GM18508 (cell line): ENCODE data around the gene TTLL8.

Experiments
- ATAC-seq: cut with Tn5 transposase; IDR thresholded peaks from one replicate; pipeline ENCODE4 v1.9.1; 2021; ENCODE audit warnings: moderate number of reproducible peaks; ENCODE audit not compliant: insufficient read depth, unreplicated experiment

The TTLL8 gene

DNA sequence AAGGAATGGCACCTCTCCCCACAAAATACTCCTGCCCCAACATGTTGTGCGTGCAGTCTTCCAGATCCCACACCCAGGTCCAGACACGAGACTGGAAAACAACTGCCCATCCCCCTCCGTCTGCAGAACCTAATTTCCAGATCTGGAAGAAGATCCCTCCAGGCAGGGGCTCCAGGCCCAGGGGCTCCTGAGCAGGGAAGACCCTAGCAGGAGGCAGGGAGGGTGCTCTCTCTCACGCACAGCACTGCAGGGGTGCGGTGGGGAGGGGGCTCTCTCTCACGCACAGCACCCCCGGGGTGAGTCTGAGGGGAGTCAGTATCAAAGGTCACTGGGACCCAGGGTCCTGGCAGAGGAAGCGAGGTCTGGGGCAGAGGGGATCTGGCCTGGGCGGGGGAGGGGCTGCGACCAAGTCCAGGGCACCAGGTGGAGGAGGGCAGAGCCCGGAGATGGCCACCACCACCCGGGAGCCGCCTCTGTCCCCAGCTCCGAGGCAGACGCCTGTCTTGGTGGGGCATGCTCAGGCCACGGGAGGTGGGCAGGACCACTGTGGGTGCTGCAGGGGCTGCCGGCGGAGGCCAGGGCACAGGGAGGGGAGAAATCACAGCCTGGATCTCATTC lies 25.5 kb upstream of the TTLL8 start:
- no peak for ATAC-seq

DNA sequence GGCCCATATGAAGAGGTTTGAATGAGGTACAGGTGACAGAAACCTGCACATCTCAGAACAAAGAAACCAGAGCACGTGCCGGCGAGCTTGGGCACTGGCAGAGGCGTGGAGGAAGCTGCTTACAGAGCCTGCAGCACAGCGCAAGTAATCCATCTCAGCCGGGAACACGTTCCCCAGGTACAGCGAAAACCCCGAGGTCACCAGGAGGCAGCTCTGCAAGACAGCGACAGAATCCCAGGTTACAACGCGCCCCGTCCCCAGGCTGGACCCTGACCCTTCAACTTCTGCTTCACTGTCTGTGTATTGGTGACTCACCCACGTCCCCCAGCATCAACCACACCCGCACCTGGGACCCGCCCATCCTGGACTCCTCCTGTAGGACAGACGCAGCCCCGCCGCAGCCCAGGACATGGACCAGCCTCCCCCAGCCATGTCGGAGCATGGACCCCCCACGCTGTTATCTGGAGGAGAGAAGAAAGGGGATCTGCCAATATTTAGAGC lies 24.9 kb upstream of the TTLL8 start:
- no peak for ATAC-seq

DNA sequence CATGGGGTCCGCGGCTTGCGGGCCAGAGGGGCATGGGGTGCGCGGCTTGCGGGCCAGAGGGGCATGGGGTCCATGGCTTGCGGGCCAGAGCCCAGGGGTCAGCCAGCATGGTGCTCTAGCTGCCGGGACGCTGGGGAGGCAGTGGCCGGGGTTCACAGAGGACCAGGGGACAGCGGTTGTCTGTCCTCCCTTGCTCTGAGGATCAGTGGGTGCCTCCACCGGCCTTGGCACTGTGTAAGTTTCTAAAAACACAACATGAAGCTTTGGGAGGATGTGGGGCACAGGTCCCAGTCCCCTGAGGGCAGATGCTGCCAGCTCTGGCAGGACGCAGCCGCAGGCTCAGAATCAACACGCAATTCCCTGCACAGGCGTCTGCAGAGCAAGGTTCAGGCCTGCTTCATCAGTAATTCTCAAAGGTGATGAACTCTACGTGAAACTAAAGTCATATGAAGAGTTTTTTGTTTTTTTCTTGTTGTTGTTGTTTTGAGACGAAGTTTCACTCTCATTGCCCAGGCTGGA lies 24.2 kb upstream of the TTLL8 start:
- no peak for ATAC-seq

DNA sequence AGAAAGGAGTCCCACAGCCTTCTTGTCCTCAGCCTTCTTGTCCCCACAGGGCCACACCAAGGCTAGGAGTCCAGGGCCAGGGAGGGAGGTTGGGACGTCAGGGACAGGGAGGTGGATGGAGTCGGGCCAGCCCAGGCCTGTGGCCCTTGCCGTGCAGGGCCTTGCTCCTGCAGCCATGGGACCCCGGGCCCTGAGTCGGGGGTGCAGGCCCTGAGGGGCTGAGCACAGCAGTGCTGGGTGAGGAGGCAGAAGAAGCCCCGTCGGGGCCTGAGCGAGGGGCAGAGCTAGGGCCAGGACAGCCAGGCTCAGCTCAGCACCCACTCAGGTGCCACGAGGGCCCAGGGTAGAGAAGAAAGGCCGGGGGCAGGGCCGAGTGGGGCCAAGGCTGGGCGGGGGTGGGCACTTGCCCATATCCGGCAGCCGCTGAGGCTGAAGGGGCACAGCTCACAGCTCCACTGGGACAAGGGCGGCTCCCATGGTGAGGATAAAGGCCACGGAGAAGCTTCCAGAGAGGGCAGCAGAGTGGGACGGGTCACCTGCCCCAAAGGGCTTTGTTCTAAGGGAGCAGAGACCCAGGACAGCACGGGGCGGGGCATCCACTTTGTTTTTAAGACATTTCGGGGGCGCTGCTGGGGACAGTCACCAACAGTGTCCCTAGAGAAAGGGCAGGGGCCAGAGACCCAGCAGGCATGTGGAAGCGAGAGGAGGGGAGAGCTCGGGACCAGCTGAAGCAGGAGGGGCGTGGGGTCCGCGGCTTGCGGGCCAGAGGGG lies 23.5 kb upstream of the TTLL8 start:
- no peak for ATAC-seq

DNA sequence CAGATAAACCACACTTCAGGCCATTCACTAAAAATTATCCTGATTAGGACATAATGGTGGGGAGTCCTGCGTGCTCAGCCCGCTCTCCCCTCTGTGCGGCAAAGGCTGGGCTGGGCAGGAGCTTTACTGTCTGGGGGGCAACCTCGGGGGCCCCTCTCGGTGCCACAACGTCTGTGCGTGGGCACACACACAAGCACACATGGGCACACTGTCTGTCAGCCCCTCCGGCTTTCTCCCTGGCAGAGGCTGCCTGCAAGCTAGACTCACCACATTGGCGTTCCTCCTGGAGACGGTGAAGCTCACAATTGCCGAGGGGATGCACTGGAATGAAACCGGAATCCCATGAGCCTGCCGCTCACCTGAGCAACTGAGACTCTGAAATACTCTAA lies 22.0 kb upstream of the TTLL8 start:
- ATAC-seq, result no peak

DNA sequence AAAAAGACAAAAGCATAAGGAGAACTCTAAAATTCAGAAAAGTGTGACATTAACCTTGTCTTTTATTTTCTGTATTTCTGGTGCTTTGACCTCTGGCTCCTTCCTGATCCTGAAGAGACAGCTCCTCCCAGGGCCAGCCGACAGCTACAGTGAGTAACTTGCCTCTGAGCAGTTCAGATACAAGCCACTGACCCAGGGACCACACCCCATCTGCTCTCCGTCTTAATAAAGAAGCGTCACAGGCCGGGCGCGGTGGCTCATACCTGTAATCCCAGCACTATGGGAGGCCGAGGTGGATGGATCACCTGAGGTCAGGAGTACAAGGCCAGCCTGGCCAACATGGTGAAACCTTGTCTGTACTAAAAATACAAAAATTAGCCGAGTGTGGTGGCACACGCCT lies 20.7 kb upstream of the TTLL8 start:
- no peak for ATAC-seq

DNA sequence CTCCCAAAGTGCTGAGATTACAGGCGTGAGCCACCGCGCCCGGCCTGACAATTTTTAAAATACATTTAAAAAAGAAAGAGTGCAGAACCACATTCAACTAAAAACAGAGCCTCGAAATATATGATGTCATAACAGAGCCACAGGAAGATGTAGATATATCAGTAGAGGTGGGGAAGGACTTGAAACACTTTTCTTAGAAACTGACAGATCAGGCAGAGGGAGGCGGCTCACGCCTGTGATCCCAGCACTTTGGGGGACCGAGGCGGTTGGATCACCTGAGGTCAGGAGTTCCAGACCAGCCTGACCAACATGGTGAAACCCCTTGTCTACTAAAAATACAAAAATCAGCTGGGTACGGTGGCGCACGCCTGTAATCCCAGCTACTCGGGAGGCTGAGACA lies 20.1 kb upstream of the TTLL8 start:
- no peak for ATAC-seq

DNA sequence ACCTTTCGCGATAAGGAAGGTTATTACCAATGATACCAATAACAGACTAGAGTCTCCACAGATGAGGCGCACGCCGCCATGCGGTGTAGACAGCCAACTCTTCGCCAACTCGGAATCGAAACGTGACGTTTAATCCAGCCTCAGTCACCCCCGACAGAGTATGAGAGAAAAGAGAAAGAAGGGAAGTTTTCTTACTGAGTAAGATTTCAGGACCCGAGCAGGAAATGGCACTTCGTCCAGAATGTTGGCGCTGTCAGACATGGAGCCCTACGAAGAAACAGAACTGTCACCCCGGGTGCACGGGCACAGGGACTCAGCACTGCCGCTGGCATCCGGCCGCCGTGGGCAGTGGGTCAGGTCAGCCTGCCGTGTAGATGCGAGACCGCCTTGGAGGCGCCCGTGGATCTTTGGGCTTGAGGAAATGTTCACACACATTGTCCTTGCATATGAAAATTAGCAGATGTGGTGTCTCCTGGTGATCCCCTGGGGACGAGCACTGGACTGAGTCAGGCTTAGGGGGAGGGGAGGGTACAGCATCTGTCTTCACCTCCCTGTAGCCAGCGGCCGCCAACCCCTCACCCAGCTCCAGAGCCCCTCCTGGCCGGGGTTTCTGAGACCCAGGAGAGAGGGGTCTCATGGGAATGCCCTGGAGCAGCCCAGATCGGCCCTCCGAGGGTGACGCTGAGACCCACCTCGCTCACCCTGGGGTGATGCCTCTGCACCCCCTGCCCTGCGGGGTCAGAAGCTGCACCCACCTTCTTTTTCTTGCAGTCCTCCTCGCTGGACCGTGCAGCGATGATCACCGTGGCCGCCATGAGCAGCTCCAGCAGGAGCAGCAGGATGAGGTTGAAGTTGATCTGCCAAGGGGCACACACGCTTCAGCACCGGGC lies 18.8 kb upstream of the TTLL8 start:
- no peak for ATAC-seq

DNA sequence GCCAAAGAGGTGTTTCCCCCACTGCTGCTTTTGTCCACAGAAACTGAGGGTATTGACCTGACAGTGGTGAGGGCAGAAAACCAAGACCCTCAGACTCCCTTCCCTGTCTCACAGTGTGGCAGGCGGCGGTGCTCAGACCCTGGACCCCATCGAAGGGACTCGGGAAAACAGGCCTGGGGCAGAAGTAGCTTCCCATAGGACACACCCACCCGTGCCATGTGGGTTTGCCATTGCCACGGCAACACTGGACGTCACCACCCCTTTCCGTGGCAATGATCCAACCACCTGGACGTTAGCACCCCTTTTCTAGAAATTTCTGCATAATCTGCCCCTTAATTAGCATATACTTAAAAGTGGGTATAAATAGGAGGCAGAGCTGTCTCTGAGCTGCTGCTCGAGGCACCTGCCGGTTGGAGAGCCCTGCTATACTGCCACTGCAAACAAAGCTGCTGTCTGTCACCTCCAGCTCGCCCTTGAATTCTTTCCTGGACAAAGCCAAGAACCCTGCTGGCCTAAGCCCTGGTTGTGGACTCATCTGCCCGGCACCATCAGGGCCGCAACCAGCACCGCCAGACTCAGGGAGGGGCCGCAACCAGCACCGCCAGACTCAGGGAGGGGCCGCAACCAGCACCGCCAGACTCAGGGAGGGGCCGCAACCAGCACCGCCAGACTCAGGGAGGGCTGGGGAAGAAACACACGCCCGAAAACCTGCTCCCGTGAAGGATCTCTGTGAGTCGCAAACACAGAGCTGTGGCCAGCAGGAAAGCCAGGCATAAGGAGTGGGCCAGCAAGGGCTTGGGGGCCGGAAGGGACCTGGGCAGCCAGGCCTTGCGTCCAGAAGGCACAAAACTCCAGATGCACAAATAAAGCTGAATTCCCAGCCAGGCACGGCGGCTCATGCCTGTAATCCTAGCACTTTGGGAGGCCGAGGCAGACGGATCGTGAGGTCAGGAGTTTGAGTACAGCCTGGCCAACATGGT lies 16.7 kb upstream of the TTLL8 start:
- no peak for ATAC-seq

DNA sequence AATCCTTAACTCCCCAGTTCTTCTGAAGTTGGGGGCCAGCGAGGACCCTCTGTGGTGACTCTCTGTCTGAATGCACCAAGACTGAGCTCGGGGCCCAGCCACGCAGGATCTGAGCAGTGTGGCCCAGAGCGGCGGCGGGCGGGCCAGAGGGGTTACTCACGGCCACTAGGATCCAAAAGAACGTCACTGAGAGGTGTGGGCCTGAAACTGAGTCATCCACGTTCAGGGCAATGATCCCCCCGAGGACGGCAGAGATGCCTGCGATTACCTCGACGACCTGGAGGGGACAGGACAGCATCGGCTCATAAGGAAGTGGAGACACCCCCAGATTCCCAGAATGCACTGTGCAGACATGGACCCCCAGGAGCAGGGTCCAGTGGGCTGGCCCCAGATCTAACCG lies 16.0 kb upstream of the TTLL8 start:
- no peak for ATAC-seq

DNA sequence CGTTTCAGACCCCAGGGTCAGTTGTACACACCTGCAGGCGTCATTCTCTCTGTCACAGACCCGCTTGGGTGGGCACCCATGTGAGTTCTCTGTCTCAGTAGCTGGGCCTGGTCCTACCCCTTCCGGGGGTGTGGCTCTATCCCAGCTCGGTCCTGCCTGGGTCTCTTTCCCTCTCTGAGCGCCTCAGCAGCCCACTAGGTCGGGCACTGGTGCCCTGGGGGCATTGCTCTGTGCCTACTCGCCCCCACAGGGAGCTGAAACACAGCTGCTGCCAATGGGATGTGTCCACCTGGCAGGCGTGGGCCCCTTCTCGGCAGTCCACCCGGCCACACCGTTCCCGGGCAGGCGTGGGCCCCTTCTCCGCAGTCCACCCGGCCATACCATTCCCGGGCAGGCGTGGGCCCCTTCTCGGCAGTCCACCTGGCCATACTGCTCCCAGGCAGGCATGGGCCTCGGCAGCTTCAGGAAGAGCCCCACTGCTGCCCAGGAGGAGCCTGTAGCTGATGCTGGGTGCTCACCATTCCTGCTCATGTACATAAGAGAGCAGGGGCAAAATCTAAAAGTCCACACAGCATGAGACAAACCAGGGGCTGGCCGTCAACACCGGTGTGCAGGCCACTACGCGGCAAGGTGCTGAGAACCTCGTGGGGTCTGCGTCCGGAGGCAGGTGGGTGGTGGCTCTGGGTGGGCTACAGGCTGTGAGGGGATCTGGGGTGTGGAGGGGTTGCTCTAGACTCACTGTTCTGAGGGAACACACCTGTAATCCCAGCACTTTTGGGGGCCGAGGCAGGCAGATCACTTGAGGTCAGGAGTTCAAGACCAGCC lies 14.8 kb upstream of the TTLL8 start:
- ATAC-seq, result no peak

DNA sequence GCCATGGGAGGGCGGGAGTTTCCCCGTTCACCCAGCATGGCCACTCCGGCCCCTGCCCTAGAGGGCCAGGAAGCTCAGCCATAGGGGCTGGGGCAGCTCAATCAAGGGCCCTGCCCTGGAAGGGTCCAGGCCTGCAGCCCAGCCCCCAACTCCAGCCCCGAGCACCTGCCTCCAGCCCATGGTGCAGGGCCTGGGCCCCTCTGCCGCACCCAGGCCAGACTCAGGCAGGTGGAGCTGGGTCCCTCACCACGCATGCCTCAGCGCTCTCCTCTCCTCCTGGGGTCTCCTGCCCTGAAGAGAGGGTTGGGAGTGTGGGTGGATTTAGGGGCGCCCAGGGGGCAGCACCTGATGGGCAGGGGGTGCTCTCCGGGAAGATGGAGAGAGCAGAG lies 14.1 kb upstream of the TTLL8 start:
- no peak for ATAC-seq

DNA sequence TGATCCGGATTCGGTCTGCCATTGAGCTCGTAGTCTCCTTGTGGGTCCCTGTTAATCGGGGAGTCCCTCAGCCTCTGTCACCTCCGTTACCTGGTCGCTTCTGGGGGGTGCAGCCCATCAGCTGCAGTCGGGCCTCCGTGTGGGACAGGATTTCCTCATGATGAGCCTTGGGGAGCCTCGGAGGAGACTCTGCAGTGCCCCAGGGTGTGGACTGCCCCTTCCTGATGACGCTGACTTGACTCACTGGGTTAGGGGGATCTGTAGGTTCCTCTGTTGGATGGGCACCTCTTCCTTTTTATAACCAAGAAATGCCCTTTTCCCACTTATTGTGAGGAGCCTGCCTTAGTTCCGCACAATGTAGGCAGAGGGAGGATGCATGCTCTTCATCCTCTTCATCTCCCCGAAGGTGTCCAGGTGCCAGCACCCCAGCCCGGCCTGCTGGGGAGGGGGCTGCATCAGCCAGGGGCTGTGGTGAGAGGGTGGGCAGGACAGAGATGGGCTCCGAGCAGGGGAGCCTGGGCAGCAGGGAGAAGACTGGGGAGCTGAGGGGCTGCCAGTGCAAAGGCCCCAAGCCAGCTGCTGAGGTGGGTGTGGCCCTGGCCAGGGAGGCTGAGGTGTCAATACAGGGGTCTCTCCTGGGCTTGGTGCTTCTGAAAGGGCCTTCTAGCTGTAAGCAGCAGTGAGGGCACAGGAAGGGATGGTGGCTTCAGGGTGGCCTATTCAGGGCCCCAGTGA lies 13.5 kb upstream of the TTLL8 start:
- no peak for ATAC-seq

DNA sequence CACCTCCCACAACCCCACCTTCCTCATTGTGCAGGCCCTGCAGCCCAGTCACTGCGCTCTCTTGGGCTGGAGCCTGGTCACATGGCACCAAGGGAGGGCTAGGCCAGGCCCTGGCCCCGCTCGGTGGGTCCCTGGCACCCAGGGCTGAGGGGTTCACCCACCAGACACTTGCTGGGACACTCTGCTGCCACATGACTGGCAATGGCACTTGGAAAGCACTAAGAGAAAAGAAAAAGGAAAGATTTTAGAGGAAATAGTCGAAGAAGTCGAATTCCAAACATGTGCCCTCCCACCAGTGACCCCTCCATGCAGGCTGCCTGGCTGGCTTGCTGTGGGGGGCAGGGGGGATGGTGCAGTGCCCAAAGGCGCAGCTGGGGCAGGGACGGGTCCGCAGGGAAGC lies 12.3 kb upstream of the TTLL8 start:
- no peak for ATAC-seq

DNA sequence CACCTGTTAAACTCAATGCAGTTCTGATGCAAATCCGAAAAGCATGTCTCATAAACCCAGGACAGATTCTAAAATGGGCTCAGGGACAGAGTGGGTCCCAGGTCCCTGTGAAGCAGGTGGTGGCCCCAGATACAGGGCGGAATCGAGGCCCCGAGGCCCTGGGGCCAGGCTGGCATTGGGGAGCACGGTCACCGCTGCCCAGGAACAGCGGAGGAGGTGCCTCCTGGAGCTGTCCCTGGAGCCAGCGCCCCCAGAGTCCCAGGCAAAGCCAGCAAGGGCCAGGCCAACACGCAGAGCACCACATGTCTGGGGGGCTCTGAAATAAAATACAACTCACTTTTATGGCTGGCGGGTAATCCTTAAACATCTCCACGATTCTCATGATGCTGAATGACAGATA lies 10.0 kb upstream of the TTLL8 start:
- no peak for ATAC-seq

DNA sequence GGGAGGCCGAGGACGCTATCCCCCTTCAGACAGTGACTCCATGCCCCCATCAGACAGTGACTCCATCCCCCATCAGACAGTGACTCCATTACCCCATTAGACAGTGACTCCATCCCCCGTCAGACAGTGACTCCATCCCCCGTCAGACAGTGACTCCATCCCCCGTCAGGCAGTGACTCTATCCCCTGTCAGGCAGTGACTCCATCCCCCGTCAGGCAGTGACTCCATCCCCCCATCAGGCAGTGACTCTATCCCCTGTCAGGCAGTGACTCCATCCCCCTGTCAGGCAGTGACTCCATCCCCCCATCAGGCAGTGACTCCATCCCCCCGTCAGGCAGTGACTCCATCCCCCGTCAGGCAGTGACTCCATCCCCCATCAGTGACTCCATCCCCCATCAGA lies 9.1 kb upstream of the TTLL8 start:
- no peak for ATAC-seq

DNA sequence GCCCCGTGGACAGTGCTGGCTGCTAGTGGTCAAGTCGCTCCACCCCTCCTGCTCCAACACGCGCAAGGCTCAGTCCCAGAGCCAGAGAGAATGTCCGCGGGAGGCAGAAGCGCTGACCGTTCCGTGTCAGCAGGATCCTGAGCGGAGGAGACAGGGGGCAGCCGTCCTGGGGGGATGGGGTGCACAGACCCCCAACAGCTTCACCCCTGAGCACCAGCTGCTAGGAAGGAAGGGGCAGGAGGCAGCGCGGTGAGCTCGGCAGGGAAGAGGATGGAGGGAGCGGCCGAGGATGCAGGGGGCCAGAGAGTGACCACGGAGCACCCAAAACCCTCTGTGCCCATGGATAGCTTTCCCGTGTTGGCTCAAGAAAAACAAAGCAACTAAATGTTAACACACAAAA lies 6.4 kb upstream of the TTLL8 start:
- no peak for ATAC-seq
